Measurements from ENCODE around the gene MAFB.

DNA sequence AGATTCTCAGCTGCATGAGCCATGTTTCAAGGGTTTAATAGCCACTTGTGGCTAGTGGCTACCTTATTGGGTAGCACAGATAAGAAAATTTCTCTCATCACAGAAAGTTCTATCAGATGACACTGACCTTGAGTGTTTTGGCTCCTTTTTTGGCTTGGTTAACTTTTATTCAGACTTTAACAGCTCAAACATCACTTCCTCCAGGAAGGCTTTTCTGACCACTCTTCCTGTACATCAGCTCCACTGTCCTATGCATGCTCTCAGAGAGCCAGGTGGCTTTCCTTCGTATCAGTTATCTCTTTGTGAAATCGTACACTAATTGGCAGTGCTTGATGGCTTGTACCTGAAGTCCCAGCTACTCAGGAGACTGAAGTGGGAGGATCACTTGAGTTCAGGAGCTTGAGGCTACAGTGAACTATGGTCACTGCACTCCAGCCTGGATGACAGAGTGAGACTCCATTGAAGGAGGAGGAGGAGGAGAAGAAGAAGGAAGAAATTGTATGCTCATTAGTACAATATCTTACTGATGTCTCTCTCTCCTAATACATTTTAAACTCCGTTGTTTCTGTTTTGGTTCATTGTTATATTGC, 10.7 kb downstream of the MAFB start:
- TF ChIP-seq, protein P1, sequence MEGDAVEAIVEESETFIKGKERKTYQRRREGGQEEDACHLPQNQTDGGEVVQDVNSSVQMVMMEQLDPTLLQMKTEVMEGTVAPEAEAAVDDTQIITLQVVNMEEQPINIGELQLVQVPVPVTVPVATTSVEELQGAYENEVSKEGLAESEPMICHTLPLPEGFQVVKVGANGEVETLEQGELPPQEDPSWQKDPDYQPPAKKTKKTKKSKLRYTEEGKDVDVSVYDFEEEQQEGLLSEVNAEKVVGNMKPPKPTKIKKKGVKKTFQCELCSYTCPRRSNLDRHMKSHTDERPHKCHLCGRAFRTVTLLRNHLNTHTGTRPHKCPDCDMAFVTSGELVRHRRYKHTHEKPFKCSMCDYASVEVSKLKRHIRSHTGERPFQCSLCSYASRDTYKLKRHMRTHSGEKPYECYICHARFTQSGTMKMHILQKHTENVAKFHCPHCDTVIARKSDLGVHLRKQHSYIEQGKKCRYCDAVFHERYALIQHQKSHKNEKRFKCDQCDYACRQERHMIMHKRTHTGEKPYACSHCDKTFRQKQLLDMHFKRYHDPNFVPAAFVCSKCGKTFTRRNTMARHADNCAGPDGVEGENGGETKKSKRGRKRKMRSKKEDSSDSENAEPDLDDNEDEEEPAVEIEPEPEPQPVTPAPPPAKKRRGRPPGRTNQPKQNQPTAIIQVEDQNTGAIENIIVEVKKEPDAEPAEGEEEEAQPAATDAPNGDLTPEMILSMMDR (IDR thresholded peaks at IDR 0.05): no peak
- TF ChIP-seq POLR2A (IDR thresholded peaks at IDR 0.05): no peak

Data from vagina (tissue), 2 donors.